Natural killer cell (primary cell): ENCODE data around the gene C11orf91. TPM values are rescaled to one million over a fixed set of nuclear protein-coding genes. Genes with fewer than 3 reads are reported as not detected.

ENCODE experiments used
- ATAC-seq, 3 donors: fragments of 150-1000 bp in 2 of 3; fragments of 200-7000 bp in 1 of 3; cut with Tn5 transposase; 1 replicate in 1 of 3; 2 replicates in 2 of 3; pipeline ENCODE4 v1.10.0; 2021; ENCODE audit warnings: mild to moderate bottlenecking in 2 of 3, moderate library complexity in 2 of 3
- DNase-seq, 2 donors: peaks; one replicate each; pipeline versions ENCODE4 v3.0.0 to v3.0.0-alpha.2; 2013 to 2021; ENCODE audit warnings: mixed read lengths in 1 of 2
- H3K27ac ChIP-seq: one replicate; pipeline ENCODE4 v1.5.1; 2013; ENCODE audit warnings: mild to moderate bottlenecking, low read length
- H3K27me3 ChIP-seq: one replicate; pipeline ENCODE4 v1.6.1; 2013; ENCODE audit warnings: low read length; ENCODE audit not compliant: control insufficient read depth, insufficient read depth
- H3K36me3 ChIP-seq: one replicate; pipeline ENCODE4 v1.6.1; 2013; ENCODE audit warnings: low read length; ENCODE audit not compliant: control insufficient read depth, insufficient read depth
- H3K4me1 ChIP-seq: one replicate; pipeline ENCODE4 v1.6.1; 2013; ENCODE audit warnings: low read length; ENCODE audit not compliant: control insufficient read depth, insufficient read depth
- H3K4me3 ChIP-seq: one replicate; pipeline ENCODE4 v1.5.1; 2013; ENCODE audit warnings: low read length
- H3K9me3 ChIP-seq: one replicate; pipeline ENCODE4 v1.6.1; 2013; ENCODE audit warnings: low read length; ENCODE audit not compliant: control insufficient read depth, insufficient read depth
- H3K27ac Mint-ChIP-seq, 2 donors: one replicate each; pipeline ENCODE4 v1.8.0; 2022; ENCODE audit warnings: mild to moderate bottlenecking in 2 of 2, mixed read lengths in 2 of 2, moderate library complexity in 1 of 2
- H3K27me3 Mint-ChIP-seq, 2 donors: one replicate each; pipeline ENCODE4 v1.8.0; 2022; ENCODE audit warnings: low read depth in 2 of 2, mixed read lengths in 2 of 2
- H3K36me3 Mint-ChIP-seq: one replicate; pipeline ENCODE4 v1.8.0; 2022; ENCODE audit warnings: mixed read lengths
- H3K4me1 Mint-ChIP-seq, 2 donors: one replicate each; pipeline ENCODE4 v1.8.0; 2022; ENCODE audit warnings: mixed read lengths in 2 of 2
- H3K4me3 Mint-ChIP-seq: one replicate; pipeline ENCODE4 v1.8.0; 2022; ENCODE audit warnings: mild to moderate bottlenecking, moderate library complexity, mixed read lengths
- H3K9me3 Mint-ChIP-seq, 2 donors: one replicate each; pipeline ENCODE4 v1.8.0; 2022; ENCODE audit warnings: mixed read lengths in 2 of 2
- WGBS: methylation state at CpG from one replicate; pipeline ENCODE4 v1.1.7; 2013; ENCODE audit warnings: missing lambda C conversion rate; ENCODE audit not compliant: insufficient coverage; 5-methylcytosine and 5-hydroxymethylcytosine counted together
- intact Hi-C: fragments of 100-400 bp; cut with micrococcal nuclease; formaldehyde crosslinking; loops from one replicate; pipeline ENCODE4 v1.14.2; 2022
- total RNA-seq, 4 donors: library from RNA; stranded (reverse); fragments of 120-200 nt in 1 of 4; gene quantifications; one replicate each; pipeline versions ENCODE4 v1.2.3 to v1.2.4, GENCODE V29; 2013 to 2022
- TF ChIP-seq, protein P1 (sequence below): fragments of 200-600 bp; IDR thresholded peaks from one replicate; pipeline ENCODE4 v1.8.0; 2022; ENCODE audit warnings: antibody characterized with exemption

C11orf91 gene
- total RNA-seq, 3 donors from 2014 or later (not counting 1 experiment from before 2014, with no cell fraction given), result not detected

DNA sequence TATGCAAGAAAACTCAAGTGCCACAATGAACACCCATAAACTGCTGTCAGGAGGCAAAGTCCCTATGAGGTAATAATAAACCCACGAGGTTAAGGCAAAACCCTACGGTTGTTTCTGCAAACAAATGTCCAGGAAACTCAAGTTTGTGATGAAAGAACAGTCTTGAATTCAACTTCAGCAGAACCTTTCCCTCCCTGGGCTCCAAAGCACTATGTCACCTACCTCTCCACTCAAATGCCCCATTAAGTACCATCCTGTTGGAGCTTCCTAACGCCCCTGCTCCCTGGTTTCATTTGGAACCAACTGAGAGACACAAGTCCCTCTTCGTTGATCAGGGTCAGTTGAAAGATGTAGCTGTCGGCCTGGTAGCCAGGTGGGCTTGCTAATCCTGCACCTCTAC lies 2.6 kb upstream of the C11orf91 start:
- H3K4me3 Mint-ChIP-seq, result no peak overlapping the region
- intact Hi-C loops, result no loop called here
- TF ChIP-seq, protein P1, sequence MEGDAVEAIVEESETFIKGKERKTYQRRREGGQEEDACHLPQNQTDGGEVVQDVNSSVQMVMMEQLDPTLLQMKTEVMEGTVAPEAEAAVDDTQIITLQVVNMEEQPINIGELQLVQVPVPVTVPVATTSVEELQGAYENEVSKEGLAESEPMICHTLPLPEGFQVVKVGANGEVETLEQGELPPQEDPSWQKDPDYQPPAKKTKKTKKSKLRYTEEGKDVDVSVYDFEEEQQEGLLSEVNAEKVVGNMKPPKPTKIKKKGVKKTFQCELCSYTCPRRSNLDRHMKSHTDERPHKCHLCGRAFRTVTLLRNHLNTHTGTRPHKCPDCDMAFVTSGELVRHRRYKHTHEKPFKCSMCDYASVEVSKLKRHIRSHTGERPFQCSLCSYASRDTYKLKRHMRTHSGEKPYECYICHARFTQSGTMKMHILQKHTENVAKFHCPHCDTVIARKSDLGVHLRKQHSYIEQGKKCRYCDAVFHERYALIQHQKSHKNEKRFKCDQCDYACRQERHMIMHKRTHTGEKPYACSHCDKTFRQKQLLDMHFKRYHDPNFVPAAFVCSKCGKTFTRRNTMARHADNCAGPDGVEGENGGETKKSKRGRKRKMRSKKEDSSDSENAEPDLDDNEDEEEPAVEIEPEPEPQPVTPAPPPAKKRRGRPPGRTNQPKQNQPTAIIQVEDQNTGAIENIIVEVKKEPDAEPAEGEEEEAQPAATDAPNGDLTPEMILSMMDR, result no peak
- Histone ChIP-seq H3K4me3 (no peak overlapping the region), H3K36me3 (no peaks in the 10 kb centered on the region), H3K27ac (no peak overlapping the region), H3K27me3 (no peaks in the 10 kb centered on the region), H3K4me1 (peaks cover 12% of the 10 kb centered on the region), H3K9me3 (no peaks in the 10 kb centered on the region)
- ATAC-seq (no peak), DNase-seq (no peak)
- H3K27ac Mint-ChIP-seq, result no peak overlapping the region
- no peaks in the 10 kb centered on the region for H3K9me3 Mint-ChIP-seq
- H3K4me1 Mint-ChIP-seq, result peaks cover 16 to 23% of the 10 kb centered on the region in 2 donors
- 86% methylated on average over 4 of the region's 5 CpGs for WGBS
- H3K36me3 Mint-ChIP-seq, result no peaks in the 10 kb centered on the region
- H3K27me3 Mint-ChIP-seq, result peaks cover 1 to 4% of the 10 kb centered on the region in 2 donors

DNA sequence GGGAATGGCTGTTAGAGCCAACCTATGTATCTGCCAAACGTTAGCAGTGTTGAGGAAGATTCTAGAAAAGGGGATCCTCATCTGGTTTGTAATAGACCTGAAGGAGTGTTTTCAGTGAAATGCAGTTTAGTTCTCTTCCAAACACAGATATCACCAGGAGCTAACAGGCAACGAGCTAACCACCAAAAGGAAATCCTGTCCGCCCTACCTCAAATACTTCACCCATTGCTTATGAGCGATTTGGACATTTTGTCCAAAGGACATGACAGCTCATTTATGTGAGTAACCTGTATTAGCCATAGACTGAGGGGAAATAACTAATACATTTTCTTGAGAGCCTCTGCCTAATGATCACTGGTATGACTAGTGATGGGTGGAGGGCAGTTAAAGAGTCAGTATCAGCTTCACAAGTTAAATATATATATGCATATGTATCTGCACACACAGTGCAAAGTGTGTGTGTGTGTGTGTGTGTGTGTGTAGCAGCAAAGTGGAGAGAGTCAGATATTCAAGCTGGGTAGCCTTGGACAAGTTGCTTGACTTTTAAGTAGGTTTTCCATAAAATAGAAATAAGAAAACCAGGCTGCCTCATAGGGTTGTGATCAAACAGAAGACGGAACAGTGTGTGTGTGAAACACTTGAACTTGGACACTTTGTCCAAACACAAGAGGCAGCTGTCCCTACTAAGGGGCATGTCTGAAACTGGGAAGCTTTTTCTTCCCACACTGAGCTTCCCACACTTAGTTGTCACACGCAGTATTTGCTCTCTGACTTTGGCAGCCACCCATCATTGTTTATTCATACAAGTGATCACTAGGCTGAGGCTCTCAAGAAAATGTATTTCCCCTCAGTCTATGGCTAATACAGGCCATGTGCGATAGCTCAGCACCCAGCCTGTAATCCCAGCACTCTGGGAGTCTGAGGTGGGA lies 940 bp upstream of the C11orf91 start:
- Mint-ChIP-seq H3K27me3 (peaks cover 18% of the 10 kb centered on the region in 2 donors), H3K27ac (peak overlapping the region; percentile 74 to 80), H3K36me3 (no peaks in the 10 kb centered on the region), H3K9me3 (no peaks in the 10 kb centered on the region), H3K4me3 (peak overlapping the region; percentile 89), H3K4me1 (peaks cover 16 to 20% of the 10 kb centered on the region in 2 donors)
- no peaks in the 10 kb centered on the region for H3K36me3 ChIP-seq
- TF ChIP-seq, protein P1, result no peak
- H3K9me3 ChIP-seq, result no peaks in the 10 kb centered on the region
- intact Hi-C loops, result loop anchor here (2.0 kb wide), 3 partner anchors 33 to 737 kb away; partner anchors contain the start of genes CAT and HIPK3
- WGBS, result 44% methylated on average over 7 of the region's 7 CpGs
- peak overlapping the region; percentile 69 for H3K4me3 ChIP-seq
- peaks cover 12% of the 10 kb centered on the region for H3K4me1 ChIP-seq
- H3K27me3 ChIP-seq, result no peaks in the 10 kb centered on the region
- DNase-seq, result no peak
- no peak for ATAC-seq
- H3K27ac ChIP-seq, result no peak overlapping the region

DNA sequence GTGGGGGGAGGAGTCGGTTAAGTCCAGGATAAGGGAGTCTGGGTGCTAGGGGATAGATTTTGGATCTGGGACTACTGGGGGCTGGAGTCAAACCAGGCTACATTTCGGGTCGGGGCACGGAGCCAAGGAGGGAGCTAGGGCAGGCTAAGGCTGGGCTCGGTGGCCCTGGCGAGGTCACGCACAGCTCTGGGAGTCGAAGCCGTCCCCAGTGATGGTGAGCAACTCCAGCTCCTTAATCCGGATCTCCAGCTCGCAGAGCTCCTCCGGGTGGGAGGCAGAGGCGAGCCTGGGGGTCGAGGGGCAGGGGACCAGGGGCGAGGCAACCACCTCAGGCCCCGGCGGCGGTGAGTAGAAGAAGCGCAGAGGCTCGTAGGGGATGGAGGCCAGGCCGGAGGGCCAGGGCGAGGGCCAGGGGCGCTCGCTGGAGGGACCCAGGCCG lies 544 bp downstream of the C11orf91 start:
- WGBS, result 36% methylated on average over 25 of the region's 25 CpGs
- H3K27ac Mint-ChIP-seq, result peak overlapping the region in 1 of 2 donors; percentile 80

More for the DNA sequence above, 544 bp downstream of the C11orf91 start:
- Histone ChIP-seq H3K4me1 (peaks cover 12% of the 10 kb centered on the region), H3K4me3 (peak overlapping the region; percentile 69), H3K9me3 (no peaks in the 10 kb centered on the region), H3K27me3 (no peaks in the 10 kb centered on the region), H3K36me3 (no peaks in the 10 kb centered on the region), H3K27ac (no peak overlapping the region)
- TF ChIP-seq, protein P1, result no peak
- Mint-ChIP-seq H3K36me3 (no peaks in the 10 kb centered on the region), H3K27me3 (peaks cover 25 to 26% of the 10 kb centered on the region in 2 donors), H3K9me3 (no peaks in the 10 kb centered on the region), H3K4me3 (peak overlapping the region; percentile 82), H3K4me1 (peaks cover 16% of the 10 kb centered on the region in 2 donors)
- intact Hi-C loops, result loop anchor here (1.0 to 2.0 kb wide), 4 partner anchors 35 to 739 kb away; partner anchors contain the start of genes CAT, FBXO3 and HIPK3
- no peak for ATAC-seq
- no peak for DNase-seq
